OCI-LY7 (cell line): ENCODE measurements around the gene PARD3B.

Experiments
- CTCF ChIP-seq: fragments of 200-600 bp; sonication (generic); conservative IDR thresholded peaks from 2 replicates; pipeline ENCODE4 v1.5.1; 2014; ENCODE audit warnings: mild to moderate bottlenecking, antibody characterized with exemption, low read length, moderate library complexity, mixed read lengths
- EZH2phosphoT487 ChIP-seq: fragments of 200-600 bp; sonication (generic); IDR thresholded peaks from 2 replicates; pipeline ENCODE4 v1.6.1; 2018; ENCODE audit warnings: low read depth, borderline replicate concordance, mild to moderate bottlenecking, mixed run types, antibody characterized with exemption, low read length, moderate library complexity, mixed read lengths

DNA sequence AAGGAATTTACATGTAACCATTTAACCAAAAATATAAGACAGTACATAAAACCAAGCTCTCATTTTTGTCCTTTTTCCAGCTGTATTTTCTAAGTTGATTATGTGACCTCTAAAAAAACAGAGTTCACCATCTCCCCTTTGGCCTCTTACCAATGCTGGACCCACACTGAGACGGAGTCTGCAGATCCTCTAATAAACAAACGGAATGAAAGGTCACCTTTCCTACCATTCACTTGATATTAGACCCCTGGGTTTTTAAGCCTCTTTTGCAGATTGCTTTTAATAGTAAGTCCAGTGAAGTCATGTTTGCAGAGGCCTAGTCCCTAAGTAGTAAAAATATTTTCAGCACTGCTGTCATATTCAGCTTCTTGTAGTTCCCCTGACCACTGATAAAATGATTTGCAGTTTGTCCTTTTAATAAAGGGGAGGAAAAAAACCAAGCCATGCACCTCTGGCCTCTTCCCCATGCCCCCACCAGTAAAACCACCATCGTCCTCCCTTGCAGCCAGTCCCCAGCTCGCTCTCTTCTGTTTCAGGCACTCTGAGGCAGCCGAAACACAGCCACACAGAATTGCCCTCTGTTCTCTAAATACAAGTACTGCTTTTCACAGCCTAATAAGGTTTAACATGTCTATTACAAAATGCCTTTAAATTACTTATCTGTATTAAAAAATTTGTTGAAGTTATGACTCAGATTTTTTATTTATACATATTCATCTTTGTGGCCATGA, 427.5 kb downstream of the PARD3B start:
- TF ChIP-seq CTCF (no peak), EZH2phosphoT487 (no peak)
